DND-41 (cell line): ENCODE data around the gene COL20A1.

Source experiments
- EZH2 ChIP-seq: IDR thresholded peaks from 3 replicates; pipeline ENCODE4 v1.6.1; 2012; ENCODE audit warnings: borderline replicate concordance, low read depth, mild to moderate bottlenecking, moderate library complexity, low read length, inconsistent platforms; ENCODE audit not compliant: severe bottlenecking
- TF ChIP-seq, protein P1 (sequence below): IDR thresholded peaks from 2 replicates; pipeline ENCODE4 v1.5.1; 2012; ENCODE audit warnings: borderline replicate concordance, low read length, moderate library complexity, mild to moderate bottlenecking; ENCODE audit not compliant: poor library complexity, severe bottlenecking; ENCODE audit errors: extremely low read depth

DNA sequence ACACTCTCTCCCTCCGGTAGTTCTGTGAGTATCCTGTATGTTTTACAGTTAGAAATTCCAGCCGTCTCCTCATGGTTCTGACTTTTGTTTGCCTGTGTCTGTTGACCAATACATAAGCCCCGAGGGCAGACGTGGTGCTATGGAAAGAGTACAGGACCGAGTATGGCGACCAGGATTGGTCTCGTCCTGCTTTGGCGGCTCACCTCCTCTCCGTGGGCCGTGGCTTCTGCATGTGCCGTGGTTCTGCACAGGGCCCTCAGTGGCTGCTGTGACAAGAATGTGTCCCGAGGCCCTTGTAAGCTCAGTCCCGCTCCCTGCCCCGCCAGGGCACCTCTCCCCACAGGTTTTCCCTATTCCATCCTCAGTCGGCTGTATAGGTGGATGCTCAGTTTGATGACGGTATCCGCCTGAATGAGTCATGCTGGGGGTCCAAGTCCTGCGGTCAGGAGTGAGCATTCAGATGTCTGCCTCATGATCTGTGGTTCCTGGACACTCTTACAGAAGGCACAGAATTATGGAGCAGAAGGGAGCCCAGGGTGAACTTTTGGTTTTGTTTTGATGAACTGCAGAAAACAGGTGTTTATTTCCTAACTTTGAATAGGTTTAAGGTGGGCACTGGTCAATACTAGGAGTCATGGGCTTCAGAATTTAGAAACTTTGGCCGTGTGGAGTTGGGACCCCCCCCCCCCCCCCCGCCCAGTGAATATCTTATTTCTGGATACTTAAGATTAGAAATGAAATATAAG is 19.2 kb upstream of the COL20A1 start:
- TF ChIP-seq, protein P1, sequence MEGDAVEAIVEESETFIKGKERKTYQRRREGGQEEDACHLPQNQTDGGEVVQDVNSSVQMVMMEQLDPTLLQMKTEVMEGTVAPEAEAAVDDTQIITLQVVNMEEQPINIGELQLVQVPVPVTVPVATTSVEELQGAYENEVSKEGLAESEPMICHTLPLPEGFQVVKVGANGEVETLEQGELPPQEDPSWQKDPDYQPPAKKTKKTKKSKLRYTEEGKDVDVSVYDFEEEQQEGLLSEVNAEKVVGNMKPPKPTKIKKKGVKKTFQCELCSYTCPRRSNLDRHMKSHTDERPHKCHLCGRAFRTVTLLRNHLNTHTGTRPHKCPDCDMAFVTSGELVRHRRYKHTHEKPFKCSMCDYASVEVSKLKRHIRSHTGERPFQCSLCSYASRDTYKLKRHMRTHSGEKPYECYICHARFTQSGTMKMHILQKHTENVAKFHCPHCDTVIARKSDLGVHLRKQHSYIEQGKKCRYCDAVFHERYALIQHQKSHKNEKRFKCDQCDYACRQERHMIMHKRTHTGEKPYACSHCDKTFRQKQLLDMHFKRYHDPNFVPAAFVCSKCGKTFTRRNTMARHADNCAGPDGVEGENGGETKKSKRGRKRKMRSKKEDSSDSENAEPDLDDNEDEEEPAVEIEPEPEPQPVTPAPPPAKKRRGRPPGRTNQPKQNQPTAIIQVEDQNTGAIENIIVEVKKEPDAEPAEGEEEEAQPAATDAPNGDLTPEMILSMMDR = no peak
- no peak for TF ChIP-seq EZH2
